HG02981 (cell line): Measurements from ENCODE around the gene NRP1.
"Not testable (repeated sequence)": the region's sequence is repeated elsewhere in the genome, so short reads cannot be mapped to it uniquely, and the experiment has no call there.

ENCODE experiments used
- ATAC-seq: cut with Tn5 transposase; IDR thresholded peaks from one replicate; pipeline ENCODE4 v1.9.1; 2021; ENCODE audit warnings: mild to moderate bottlenecking, moderate library complexity; ENCODE audit not compliant: unreplicated experiment

NRP1 gene

GRCh38 chr10:33334153-33334804 is at the start of gene NRP1:
TSS of gene NRP1 (minus strand) at chr10:33334667. CDS start at chr10:33334382, 285 bp downstream.
- ATAC-seq: no peak

- not testable (repeated sequence) for ATAC-seq
These were observed 49.7 kb upstream of the NRP1 start for GRCh38 chr10:33384201-33384600.

DNA sequence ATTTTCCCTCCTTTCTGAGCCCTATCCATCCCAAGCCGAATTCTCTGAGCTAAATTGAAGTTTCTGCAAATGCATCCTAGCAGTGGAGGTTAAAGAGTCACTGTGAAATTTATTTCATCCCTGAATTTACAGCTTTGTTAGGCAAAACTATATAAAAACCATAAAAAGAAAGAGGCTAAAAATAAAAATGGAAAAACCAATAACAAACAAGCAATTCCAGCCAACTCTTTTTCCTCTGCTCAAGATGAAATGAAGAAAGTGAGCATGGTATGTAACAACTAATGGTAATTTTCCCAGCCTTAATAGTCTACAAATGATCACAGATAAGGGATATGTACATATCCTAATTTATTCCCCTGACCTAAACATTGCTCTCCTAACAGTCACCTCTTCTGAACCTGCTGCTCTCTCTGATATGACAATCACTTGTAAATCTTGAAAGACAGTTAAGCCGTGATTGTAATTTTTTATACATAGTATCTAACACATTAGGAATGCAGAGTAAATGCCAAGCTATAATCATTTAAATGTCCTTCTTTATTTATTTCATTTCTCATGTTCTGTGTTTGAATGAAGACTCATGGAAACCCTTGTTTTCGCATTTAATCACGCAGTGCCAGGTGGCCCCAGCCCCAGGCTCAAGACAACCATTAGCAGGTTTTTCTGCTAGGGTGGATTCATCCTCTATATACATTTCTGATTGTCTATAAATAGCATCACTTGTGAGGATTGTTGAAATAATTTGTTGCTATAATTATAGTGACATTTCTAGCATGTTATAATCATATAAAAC is 48.6 kb upstream of the NRP1 start:
- no peak for ATAC-seq

- no peak for ATAC-seq
These were observed 47.7 kb upstream of the NRP1 start for GRCh38 chr10:33382216-33382600.

DNA sequence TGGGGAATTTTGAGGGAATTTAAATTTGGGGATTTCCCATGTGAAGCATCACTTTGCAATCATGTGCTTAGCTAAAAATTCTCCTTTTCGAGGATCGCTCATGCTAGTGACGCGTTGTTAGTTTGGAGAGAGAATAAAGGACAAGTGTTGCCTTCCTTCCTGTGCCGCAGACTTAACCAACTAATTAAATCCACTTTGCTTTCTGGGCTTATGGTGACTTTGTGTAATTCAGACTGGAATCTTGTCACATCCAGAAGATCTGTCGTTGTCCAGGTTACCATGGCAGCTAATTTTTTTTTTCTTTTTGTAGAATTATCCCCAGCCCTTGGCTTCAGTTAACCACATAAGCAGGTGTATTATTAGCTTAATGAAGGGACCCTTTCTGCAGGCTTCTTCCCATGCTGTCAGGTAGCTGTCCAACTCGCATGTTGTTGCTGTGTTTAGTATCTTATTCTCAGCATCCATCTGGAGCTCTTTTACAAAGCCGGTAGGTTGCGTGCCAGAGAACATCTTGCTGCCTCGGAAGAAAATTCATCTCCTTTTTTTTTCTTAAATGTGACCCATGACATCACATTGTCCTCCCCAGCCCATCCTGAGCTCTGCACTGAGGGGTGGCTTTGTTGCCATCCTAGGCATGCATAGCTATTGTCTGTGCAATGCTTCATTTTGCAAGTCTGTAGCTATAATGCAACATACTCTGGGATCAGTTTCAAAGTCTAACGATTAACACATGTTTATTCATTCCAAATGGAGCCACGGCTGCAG is 47.2 kb upstream of the NRP1 start:
- ATAC-seq: no peak

GRCh38 chr10:33377658-33378025 is 43.2 kb upstream of the NRP1 start:
- no peak for ATAC-seq

- no peak for ATAC-seq
These were observed 42.6 kb upstream of the NRP1 start for GRCh38 chr10:33376976-33377657.

DNA sequence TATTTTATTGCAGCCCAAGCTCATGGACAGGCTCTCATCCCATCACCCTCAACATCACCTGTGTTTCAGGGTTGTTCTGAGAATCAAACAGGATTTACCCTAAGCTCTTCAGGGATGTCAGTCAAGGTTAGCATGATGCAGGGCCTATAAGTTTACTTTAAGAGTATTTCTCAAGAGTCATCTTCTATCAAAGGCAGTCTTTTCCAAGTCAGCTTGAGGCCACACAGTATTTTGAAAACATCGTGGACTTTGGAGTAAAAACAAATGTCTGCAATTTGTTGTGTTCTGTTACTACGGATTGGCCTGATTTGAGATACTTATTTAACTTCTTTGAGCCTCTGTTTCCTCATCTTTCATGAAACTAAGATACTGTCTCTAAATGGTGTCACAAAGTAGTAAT is 42.0 kb upstream of the NRP1 start:
- no peak for ATAC-seq

GRCh38 chr10:33373263-33373662 is 38.8 kb upstream of the NRP1 start:
- no peak for ATAC-seq

DNA sequence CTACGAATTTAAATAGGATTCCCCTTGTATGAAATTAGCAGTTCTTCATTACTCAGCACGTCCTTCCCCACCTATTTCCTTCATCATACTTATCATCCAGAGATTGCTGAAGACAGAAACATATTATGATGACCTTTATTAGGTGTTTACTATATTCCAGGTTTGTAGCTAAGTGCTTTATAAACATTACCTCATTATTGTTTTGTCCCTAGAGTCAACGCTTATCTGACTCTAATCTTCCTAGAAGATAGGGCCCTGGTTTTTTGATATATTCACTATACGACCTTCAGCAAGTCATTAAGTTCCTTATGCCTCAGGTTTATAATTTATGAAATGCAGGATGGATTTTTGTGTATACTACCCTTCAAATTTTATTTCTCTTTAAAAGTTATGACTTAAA is 36.8 kb upstream of the NRP1 start:
- ATAC-seq: no peak

DNA sequence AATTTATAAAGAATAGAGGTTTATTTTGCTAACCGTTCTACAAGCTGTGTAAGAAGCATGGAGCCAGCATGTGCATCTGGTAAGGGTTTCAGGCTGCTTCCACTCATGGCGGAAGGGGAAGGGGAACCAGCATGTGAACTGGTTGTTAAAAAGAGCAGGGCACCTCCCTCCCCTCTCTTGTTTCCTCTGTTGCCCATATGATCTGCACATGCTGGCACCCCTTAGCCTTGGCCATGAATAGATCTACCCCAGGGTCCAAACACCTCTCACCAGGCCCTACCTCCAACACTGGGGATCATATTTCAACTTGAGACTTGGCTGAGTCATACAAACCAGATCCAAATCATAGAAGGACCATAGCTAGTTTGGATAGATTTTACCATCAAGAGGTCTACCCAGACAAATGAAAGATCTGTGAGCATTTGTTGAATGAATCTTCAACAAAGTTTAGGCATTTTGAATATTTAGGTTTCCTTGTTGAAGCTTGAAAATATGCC is 36.0 kb upstream of the NRP1 start:
- ATAC-seq: no peak

DNA sequence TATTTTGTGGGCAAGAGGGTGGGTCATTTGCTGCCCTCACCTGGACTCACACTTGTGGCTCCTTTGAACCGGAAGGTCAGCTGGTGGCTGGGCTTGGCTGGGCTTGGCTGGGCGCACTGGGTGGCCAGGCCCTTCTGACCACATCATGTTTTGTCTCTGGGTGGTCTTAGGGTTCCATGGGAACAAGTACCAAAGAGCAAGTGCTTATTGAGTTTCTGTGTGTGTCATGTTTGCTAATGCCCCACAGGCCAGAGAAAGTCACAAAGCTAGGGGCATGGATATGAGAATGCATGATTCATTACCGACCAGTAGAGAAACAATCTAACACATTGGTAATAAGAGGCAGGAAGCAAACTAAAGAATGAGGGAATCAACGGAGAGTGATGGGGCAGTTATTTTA is 33.6 kb upstream of the NRP1 start:
- no peak for ATAC-seq

GRCh38 chr10:33365871-33366411 is 31.5 kb upstream of the NRP1 start:
- no peak for ATAC-seq

GRCh38 chr10:33365301-33365700 is 30.8 kb upstream of the NRP1 start:
- ATAC-seq: no peak

GRCh38 chr10:33363106-33363505 is 28.6 kb upstream of the NRP1 start:
- no peak for ATAC-seq

DNA sequence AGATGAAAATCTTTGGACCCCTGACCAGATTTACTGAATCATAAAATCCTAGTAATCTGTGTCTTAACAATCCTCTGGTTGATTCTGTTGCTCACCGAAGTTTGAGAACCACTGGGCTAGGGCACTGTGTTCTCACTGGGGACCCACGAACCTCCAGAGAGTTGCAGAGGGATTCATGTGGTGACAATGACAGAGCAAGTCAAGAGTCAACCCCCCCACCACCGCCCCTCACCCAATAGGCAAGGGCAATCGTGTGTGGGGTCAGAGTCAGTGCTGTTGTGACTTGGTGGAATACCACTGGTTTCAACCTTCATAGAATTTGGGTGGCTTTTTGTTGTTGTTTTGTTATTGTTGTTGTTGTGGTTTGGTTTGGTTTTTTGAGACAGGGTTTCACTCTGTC is 23.5 kb upstream of the NRP1 start:
- no peak for ATAC-seq

DNA sequence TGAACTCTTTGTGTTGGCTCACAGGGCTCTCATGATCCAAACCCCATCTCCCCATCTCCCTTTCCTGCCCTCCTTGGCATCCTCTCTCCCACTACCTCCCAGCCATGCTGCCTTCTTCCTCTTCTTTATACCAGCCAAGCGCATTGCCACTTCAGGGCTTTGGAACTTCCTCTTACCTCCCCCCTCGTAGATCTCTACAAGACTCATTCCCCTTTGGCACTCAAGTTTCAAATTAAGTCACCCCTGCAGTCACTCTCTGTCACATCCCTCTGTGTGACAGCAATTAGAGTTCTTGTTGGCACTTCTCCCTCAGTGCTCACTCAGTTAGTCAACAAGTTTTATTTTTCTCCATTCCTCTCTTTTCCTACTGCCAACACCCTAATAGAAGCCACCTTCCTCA is 20.8 kb upstream of the NRP1 start:
- no peak for ATAC-seq

GRCh38 chr10:33353853-33354252 is 19.4 kb upstream of the NRP1 start:
- ATAC-seq: no peak

DNA sequence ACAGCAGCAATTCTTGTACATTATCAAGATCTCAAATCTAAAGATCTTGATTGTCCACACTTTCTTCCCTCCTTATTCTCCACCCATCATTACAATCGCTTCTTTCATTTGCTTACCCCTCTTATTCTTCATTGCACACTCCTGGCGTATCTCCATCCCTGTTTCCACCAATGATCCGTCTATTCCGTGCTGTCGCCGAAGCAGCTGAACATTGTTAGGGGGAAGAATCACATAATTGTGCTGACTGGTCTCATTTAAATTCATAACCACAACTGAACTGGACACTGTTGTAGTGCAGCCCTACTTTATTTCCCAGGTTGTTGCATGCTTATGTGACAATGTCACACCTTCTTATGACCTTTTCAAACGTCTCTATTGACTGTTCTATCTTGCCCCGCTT is 18.9 kb upstream of the NRP1 start:
- ATAC-seq: no peak

DNA sequence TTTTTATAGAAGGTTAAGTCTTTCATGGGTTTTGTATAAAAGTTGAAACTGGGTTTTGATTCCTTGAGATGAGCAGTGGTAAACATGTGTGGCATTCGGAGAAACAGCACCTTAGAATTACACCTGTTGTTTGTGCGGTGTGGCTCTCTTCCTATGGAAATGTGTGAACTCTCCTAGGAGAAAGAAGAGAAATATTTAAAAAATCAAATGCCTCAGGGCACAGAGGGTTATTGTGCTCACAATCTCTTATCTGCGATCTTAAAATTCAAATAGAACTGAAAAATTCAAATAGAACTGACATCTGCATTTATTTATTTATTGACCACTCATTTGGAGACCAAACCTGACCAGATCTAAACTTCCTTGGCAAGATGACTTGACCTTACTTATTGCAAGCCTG is 18.1 kb upstream of the NRP1 start:
- ATAC-seq: no peak

DNA sequence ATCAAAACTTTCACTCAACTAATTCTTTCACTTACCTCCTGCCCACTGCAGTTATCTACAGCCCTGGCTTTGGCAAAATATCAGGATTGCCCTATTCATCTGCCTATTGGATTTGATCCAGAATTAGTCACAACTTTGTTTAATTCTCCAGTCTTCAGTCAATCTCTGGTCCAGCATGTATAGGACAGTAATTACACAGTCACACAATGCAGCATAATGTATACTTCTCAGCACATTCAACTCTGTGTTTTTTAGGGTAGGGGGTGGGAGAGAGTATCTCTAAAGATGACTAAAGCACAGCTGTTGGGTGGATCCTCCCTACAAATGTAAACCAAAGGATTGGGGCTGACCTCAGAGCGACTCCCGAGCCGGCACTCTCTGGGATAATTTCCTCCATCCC is 17.7 kb upstream of the NRP1 start:
- no peak for ATAC-seq
